PC-9 (cell line): ENCODE data around the gene KCNAB2. TPM values are rescaled to one million over a fixed set of nuclear protein-coding genes. Genes with fewer than 3 reads are reported as not detected.

Source experiments
- BruUV-seq: library from RNA; stranded (reverse); fragments of 400-500 nt; replicated peaks from 2 replicates; lab custom pipeline; 2021; lab: Mats Ljungman, UMichigan
- CTCF ChIA-PET: fragments of 300-600 bp; sonication (Branson Sonifier 250); formaldehyde crosslinking; loops from one replicate; lab custom pipeline; 2022; ENCODE audit warnings: antibody characterized with exemption; lab: Charles Lee
- POLR2A ChIA-PET: fragments of 300-600 bp; sonication (Branson Sonifier 250); formaldehyde crosslinking; loops from one replicate; lab custom pipeline; 2022; ENCODE audit warnings: antibody characterized with exemption; ENCODE audit not compliant: unreplicated experiment; lab: Charles Lee
- DNase-seq, 2 experiments: peaks; one replicate each; pipeline versions ENCODE4 v3.0.0 to v3.0.0-alpha.2; 2015 to 2022; ENCODE audit warnings: mixed read lengths in 1 of 2
- H2AFZ ChIP-seq: fragments of 200-600 bp; sonication (generic); 2 replicates; pipeline ENCODE4 v1.8.1; 2017; ENCODE audit warnings: antibody characterized with exemption
- H3F3A ChIP-seq: fragments of 200-600 bp; sonication (generic); 2 replicates; pipeline ENCODE4 v1.8.1; 2017; ENCODE audit warnings: antibody characterized with exemption, mild to moderate bottlenecking, low read depth; ENCODE audit not compliant: insufficient read depth
- H3K27ac ChIP-seq: fragments of 200-600 bp; sonication (generic); 2 replicates; pipeline ENCODE4 v1.6.1; 2016; ENCODE audit warnings: mixed run types
- H3K27me3 ChIP-seq: fragments of 200-600 bp; sonication (generic); 2 replicates; pipeline ENCODE4 v1.6.1; 2016; ENCODE audit warnings: low read depth, mixed run types; ENCODE audit not compliant: insufficient read depth
- H3K36me3 ChIP-seq: fragments of 200-600 bp; sonication (generic); 2 replicates; pipeline ENCODE4 v1.6.1; 2016; ENCODE audit warnings: low read depth, mixed run types
- H3K4me1 ChIP-seq: fragments of 200-600 bp; sonication (generic); replicated peaks from 2 replicates; pipeline ENCODE4 v1.6.1; 2016; ENCODE audit warnings: mixed run types; ENCODE audit not compliant: insufficient read depth
- H3K4me2 ChIP-seq: fragments of 200-600 bp; sonication (generic); 2 replicates; pipeline ENCODE4 v1.6.1; 2017; ENCODE audit warnings: mixed run types
- H3K4me3 ChIP-seq: fragments of 200-600 bp; sonication (generic); 2 replicates; pipeline ENCODE4 v1.6.1; 2016; ENCODE audit warnings: mixed run types
- H3K79me2 ChIP-seq: fragments of 200-600 bp; sonication (generic); 2 replicates; pipeline ENCODE4 v1.6.1; 2017; ENCODE audit warnings: low read depth, mixed run types
- H3K9me2 ChIP-seq: fragments of 200-600 bp; sonication (generic); 2 replicates; pipeline ENCODE4 v1.8.1; 2017; ENCODE audit warnings: mild to moderate bottlenecking; ENCODE audit not compliant: insufficient read depth
- H3K9me3 ChIP-seq: fragments of 200-600 bp; sonication (generic); 2 replicates; pipeline ENCODE4 v1.8.1; 2016; ENCODE audit warnings: low read depth; ENCODE audit not compliant: insufficient read depth
- H4K20me1 ChIP-seq: fragments of 200-600 bp; sonication (generic); 2 replicates; pipeline ENCODE4 v1.8.1; 2017; ENCODE audit not compliant: insufficient read depth
- EZH2 ChIP-seq: fragments of 200-600 bp; sonication (generic); IDR thresholded peaks from 2 replicates; pipeline ENCODE4 v1.8.0; 2017; ENCODE audit warnings: antibody characterized with exemption, low read depth
- intact Hi-C: fragments of 100-400 bp; cut with micrococcal nuclease; formaldehyde crosslinking; loops from one replicate; pipeline ENCODE4 v1.10.0; 2022; ENCODE audit not compliant: unreplicated experiment
- total RNA-seq: library from RNA; stranded (reverse); gene quantifications from 2 replicates; pipeline ENCODE4 v1.2.3, GENCODE V29; 2021
- TF ChIP-seq, protein P1 (sequence below): fragments of 200-600 bp; sonication (generic); conservative IDR thresholded peaks from 2 replicates; pipeline ENCODE4 v1.6.1; 2017; ENCODE audit warnings: mixed run types, antibody characterized with exemption, mild to moderate bottlenecking, moderate library complexity

Gene KCNAB2
- total RNA-seq, 1 experiment from 2014 or later: 19.6 TPM

DNA sequence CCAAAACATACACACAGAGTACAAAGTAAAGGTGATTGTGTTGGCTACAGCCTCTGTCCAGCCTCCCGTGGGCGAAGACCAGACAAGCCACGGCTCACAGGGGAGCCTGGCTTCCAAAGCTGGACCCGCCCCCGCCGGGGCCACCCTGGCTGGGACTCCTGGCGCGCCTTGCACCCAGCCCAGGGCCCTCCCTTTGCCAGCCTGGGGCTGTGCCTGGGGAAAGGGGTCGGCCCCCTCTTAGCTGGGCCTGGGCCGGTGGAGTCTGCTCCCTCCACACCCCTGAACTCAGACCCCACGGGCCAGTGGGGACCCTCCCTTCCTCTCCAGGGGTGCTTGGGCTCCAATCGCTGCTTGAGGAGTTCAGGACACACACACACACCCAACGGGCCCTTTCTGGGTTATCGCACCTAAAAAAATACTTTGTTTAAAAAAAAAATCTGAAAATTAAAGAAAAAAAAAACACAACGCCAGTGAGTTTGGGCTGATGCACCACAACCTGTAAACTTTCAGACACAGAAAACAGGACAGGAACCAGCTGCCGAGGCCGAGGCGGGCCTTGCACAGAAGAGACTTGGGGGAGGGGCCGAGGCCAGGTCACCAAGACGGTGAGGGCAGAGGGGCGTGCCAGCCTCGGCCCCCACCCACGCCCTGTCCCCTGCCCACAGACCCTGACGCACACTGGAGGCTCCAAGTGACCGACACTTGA is 56.3 kb downstream of the KCNAB2 start:
- Histone ChIP-seq H3K79me2 (no peaks in the 10 kb centered on the region), H3K9me3 (no peaks in the 10 kb centered on the region), H3K4me3 (no peak overlapping the region), H3K9me2 (no peaks in the 10 kb centered on the region), H3K27ac (no peak overlapping the region), H3K27me3 (peaks cover 13% of the 10 kb centered on the region; the same call in 1 of the 2 replicates), H3K4me2 (no peak overlapping the region), H3K36me3 (no peaks in the 10 kb centered on the region), H2AFZ (no peak overlapping the region), H3F3A (no peaks in the 10 kb centered on the region), H4K20me1 (no peaks in the 10 kb centered on the region), H3K4me1 (no peaks in the 10 kb centered on the region)
- no TSS peak for BruUV-seq
- POLR2A ChIA-PET: no interaction called here
- CTCF ChIA-PET: interaction anchor here (0.8 kb wide), 1 partner anchor 171 kb away, joined by 4 read pairs; no protein-coding TSS in a partner anchor
- intact Hi-C loops: no loop called here
- TF ChIP-seq, protein P1, sequence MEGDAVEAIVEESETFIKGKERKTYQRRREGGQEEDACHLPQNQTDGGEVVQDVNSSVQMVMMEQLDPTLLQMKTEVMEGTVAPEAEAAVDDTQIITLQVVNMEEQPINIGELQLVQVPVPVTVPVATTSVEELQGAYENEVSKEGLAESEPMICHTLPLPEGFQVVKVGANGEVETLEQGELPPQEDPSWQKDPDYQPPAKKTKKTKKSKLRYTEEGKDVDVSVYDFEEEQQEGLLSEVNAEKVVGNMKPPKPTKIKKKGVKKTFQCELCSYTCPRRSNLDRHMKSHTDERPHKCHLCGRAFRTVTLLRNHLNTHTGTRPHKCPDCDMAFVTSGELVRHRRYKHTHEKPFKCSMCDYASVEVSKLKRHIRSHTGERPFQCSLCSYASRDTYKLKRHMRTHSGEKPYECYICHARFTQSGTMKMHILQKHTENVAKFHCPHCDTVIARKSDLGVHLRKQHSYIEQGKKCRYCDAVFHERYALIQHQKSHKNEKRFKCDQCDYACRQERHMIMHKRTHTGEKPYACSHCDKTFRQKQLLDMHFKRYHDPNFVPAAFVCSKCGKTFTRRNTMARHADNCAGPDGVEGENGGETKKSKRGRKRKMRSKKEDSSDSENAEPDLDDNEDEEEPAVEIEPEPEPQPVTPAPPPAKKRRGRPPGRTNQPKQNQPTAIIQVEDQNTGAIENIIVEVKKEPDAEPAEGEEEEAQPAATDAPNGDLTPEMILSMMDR: no peak
- no peak for TF ChIP-seq EZH2
- DNase-seq: no peak

DNA sequence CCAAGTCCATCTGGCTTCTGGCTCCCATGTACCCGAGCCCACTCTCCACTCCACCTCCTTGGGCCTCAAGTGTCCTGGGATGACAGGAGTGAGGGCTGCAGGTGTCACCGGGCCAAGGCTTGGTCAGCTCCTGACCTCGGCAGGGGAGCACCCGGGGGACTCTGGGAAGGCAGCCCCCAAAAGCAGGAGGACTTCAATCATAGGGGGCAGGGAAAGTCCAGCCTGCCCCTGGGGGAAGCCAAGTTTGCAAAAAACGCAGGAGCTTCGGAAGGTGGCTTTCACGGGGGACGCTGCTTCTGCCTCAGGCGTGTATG is 56.8 kb downstream of the KCNAB2 start:
- no peaks in the 10 kb centered on the region for H3K36me3 ChIP-seq
- H2AFZ ChIP-seq: no peak overlapping the region
- no peak overlapping the region for H3K4me2 ChIP-seq
- no peaks in the 10 kb centered on the region for H4K20me1 ChIP-seq
- intact Hi-C loops: no loop called here
- no peak overlapping the region for H3K27ac ChIP-seq
- no peaks in the 10 kb centered on the region for H3K4me1 ChIP-seq
- BruUV-seq: no TSS peak
- TF ChIP-seq, protein P1: no peak
- no peak for TF ChIP-seq EZH2
- no peaks in the 10 kb centered on the region for H3K79me2 ChIP-seq
- peaks cover 13% of the 10 kb centered on the region; the same call in 1 of the 2 replicates for H3K27me3 ChIP-seq
- no peak for DNase-seq
- no peaks in the 10 kb centered on the region for H3K9me2 ChIP-seq
- no peak overlapping the region for H3K4me3 ChIP-seq
- ChIA-PET CTCF (no interaction called here), POLR2A (no interaction called here)
- no peaks in the 10 kb centered on the region for H3K9me3 ChIP-seq
- H3F3A ChIP-seq: no peaks in the 10 kb centered on the region

DNA sequence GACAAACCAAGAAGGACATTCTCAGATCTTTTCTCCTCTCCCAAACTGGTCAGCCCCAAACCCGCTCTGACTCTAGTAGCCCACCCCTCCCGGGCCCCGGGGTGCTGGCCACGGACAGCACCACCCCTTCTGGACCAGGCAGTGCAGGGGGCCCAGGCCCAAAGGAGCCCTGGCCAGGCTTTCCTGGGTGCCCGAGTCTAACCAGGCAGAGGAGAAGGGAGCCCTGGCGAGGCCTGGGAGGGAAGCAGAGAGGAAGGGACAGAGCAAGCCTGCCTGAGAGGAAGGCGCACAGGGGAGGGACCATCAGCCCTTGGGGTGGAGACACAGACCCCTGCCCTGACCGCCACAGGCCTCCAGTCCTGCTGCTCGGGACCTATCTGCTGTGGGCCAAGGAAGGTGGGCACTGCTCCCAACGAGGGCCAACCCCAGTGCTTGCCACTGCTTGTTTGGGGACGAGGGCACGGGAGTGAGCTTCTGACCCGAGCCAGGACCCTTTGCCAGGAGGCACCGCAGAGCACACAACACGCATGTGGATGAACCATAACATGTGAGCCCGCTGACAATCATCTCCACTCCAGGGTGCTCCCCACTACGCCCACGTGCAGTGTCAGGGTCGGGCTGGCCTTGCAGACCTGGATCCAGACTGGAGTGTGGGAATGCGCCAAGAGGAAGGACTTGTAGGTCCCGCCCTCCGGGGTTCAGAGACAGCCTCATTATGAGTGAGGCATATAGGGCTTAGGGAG is 57.6 kb downstream of the KCNAB2 start:
- Histone ChIP-seq H3K27me3 (peaks cover 13% of the 10 kb centered on the region; the same call in 1 of the 2 replicates), H3K27ac (no peak overlapping the region), H3K36me3 (no peaks in the 10 kb centered on the region), H3K4me3 (no peak overlapping the region), H4K20me1 (no peaks in the 10 kb centered on the region), H3K9me3 (no peaks in the 10 kb centered on the region), H3K9me2 (no peaks in the 10 kb centered on the region), H2AFZ (no peak overlapping the region), H3K4me2 (no peak overlapping the region), H3K79me2 (no peaks in the 10 kb centered on the region), H3F3A (no peaks in the 10 kb centered on the region), H3K4me1 (no peaks in the 10 kb centered on the region)
- ChIA-PET POLR2A (no interaction called here), CTCF (interaction anchor here (0.5 kb wide), 1 partner anchor 143 kb away, joined by 4 read pairs; no protein-coding TSS in a partner anchor)
- TF ChIP-seq, protein P1: no peak
- TF ChIP-seq EZH2: no peak
- no TSS peak for BruUV-seq
- intact Hi-C loops: no loop called here
- DNase-seq: no peak
